Measurements from ENCODE around the gene TEX9. TPM values are rescaled to one million over a fixed set of nuclear protein-coding genes. Genes with fewer than 3 reads are reported as not detected.
"Not testable (repeated sequence)": the region's sequence is repeated elsewhere in the genome, so short reads cannot be mapped to it uniquely, and the experiment has no call there.

Gene TEX9
- total RNA-seq, 1 experiment from 2014 or later: 11.8 TPM

DNA sequence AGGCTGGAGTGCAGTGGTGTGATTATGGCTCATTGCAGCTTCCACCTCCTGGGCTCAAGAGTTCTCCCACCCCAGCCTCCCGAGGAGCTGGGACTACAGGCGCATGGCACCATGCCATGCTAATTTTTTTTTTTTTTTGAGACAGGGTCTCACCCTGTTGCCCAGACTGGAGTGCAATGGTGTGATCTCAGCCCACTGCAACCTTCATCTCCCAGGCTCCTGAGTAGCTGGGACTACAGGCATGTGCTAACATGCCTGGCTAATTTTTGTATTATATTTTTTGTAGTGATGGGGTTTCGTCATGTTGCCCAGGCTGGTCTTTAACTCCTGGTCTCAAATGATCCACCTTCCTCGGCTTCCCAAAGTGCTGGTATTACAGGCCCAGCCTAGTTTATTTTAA lies 4.0 kb downstream of the TEX9 start:
- ChIA-PET POLR2A (ENCODE audit: unreplicated experiment) (no interaction called here), CTCF (no interaction called here)
- Histone ChIP-seq H3K4me2 (no peak overlapping the region), H3K79me2 (ENCODE audit: low read depth) (no peaks in the 10 kb centered on the region; the same call in 1 of the 2 replicates), H3K27ac (no peak overlapping the region), H3K27me3 (ENCODE audit: insufficient read depth, low read depth) (no peaks in the 10 kb centered on the region), H3K9me3 (ENCODE audit: insufficient read depth, low read depth) (no peaks in the 10 kb centered on the region), H3K4me3 (no peak overlapping the region), H3F3A (ENCODE audit: insufficient read depth, low read depth) (0 out of 2 replicates have a peak, but pooled peaks cover 7% of the 10 kb centered on the region), H2AFZ (no peak overlapping the region), H3K4me1 (replicated peaks; ENCODE audit: insufficient read depth) (peaks cover 5% of the 10 kb centered on the region; the same call in 1 of the 2 replicates), H3K9me2 (ENCODE audit: insufficient read depth) (no peaks in the 10 kb centered on the region), H4K20me1 (ENCODE audit: insufficient read depth) (no peaks in the 10 kb centered on the region), H3K36me3 (ENCODE audit: low read depth) (no peaks in the 10 kb centered on the region)
- BruUV-seq (replicated peaks): no TSS peak
- TF ChIP-seq, protein P1, sequence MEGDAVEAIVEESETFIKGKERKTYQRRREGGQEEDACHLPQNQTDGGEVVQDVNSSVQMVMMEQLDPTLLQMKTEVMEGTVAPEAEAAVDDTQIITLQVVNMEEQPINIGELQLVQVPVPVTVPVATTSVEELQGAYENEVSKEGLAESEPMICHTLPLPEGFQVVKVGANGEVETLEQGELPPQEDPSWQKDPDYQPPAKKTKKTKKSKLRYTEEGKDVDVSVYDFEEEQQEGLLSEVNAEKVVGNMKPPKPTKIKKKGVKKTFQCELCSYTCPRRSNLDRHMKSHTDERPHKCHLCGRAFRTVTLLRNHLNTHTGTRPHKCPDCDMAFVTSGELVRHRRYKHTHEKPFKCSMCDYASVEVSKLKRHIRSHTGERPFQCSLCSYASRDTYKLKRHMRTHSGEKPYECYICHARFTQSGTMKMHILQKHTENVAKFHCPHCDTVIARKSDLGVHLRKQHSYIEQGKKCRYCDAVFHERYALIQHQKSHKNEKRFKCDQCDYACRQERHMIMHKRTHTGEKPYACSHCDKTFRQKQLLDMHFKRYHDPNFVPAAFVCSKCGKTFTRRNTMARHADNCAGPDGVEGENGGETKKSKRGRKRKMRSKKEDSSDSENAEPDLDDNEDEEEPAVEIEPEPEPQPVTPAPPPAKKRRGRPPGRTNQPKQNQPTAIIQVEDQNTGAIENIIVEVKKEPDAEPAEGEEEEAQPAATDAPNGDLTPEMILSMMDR (conservative IDR thresholded peaks at IDR 0.05): no peak
- no peak for TF ChIP-seq EZH2 (IDR thresholded peaks at IDR 0.05; ENCODE audit: low read depth)
- DNase-seq: no peak
- intact Hi-C loops (cut with micrococcal nuclease; ENCODE audit: unreplicated experiment): loop anchor here (5.0 kb wide), 1 partner anchor 122 kb away; no protein-coding TSS in a partner anchor

DNA sequence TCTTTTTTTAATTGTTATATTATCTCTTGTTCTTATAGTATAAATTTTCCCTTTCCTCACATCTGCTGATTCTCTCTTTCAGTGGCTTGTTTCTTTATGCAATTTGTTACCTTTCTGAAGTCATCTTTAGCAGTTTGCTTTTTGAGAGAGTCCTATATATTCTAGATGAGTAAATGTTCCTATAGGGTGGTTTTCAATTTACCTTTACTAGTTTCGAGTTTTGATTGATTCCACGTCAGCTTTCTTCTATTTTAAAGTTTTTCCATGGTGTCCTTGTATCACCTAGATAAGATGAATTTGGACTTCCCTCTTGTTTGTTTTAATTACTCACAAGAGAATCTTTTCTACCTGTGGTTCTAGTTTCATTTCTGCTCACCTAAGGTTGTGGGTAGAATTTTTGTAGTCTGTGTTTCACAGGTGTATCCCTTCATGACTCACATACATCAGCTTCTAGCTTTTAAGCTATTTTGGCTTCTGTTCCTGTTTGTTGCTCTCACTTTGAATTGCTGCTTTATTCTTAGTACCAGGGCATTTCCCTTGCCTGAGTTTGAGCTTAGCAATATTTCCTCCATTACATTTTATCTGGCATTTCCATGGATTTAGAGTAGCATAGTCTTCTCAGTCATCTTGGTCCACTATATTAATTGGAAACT lies 6.4 kb downstream of the TEX9 start:
- no TSS peak for BruUV-seq (replicated peaks)
- CTCF ChIA-PET: no interaction called here

DNA sequence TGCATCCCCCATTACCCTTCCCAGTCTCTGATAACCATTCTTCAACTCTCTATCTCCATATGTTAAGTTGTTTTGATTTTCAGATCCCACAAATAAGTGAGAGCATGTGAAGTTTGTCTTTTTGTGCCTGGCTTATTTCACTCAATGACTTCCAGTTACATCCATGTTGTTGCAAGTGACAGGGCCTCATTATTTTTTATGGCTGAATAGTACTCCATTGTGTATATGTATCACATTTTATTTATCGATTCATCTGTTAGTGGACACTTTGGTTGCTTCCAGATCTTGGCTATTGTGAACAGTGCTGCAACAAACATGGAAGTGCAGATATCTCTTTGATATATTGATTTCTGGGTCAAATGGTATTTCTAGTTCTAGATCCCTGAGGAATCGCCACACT lies 9.5 kb downstream of the TEX9 start:
- H3K27ac ChIP-seq; H3K9me2 ChIP-seq (ENCODE audit: insufficient read depth); intact Hi-C loops (cut with micrococcal nuclease; ENCODE audit: unreplicated experiment); BruUV-seq (replicated peaks); H2AFZ ChIP-seq; H4K20me1 ChIP-seq (ENCODE audit: insufficient read depth); DNase-seq; POLR2A ChIA-PET (ENCODE audit: unreplicated experiment); H3K79me2 ChIP-seq (ENCODE audit: low read depth); H3K36me3 ChIP-seq (ENCODE audit: low read depth); H3K9me3 ChIP-seq (ENCODE audit: insufficient read depth, low read depth); H3K4me2 ChIP-seq; H3K4me3 ChIP-seq; H3F3A ChIP-seq (ENCODE audit: insufficient read depth, low read depth); CTCF ChIA-PET; H3K4me1 ChIP-seq (replicated peaks; ENCODE audit: insufficient read depth); H3K27me3 ChIP-seq (ENCODE audit: insufficient read depth, low read depth): not testable (repeated sequence)

More for the DNA sequence above, 6.4 kb downstream of the TEX9 start:
- no peaks in the 10 kb centered on the region for H3F3A ChIP-seq (ENCODE audit: insufficient read depth, low read depth)
- POLR2A ChIA-PET (ENCODE audit: unreplicated experiment): interaction anchor here (0.6 kb wide), 1 partner anchor 42 kb away, joined by 3 read pairs; no protein-coding TSS in a partner anchor
- H2AFZ ChIP-seq: no peak overlapping the region
- TF ChIP-seq EZH2 (IDR thresholded peaks at IDR 0.05; ENCODE audit: low read depth): no peak
- TF ChIP-seq, protein P1 (conservative IDR thresholded peaks at IDR 0.05): no peak
- no peak overlapping the region for H3K27ac ChIP-seq
- no peaks in the 10 kb centered on the region; the same call in 1 of the 2 replicates for H3K79me2 ChIP-seq (ENCODE audit: low read depth)
- H4K20me1 ChIP-seq (ENCODE audit: insufficient read depth): no peaks in the 10 kb centered on the region
- intact Hi-C loops (cut with micrococcal nuclease; ENCODE audit: unreplicated experiment): no loop called here
- H3K4me1 ChIP-seq (replicated peaks; ENCODE audit: insufficient read depth): no peaks in the 10 kb centered on the region
- no peak overlapping the region for H3K4me2 ChIP-seq
- H3K36me3 ChIP-seq (ENCODE audit: low read depth): no peaks in the 10 kb centered on the region
- no peaks in the 10 kb centered on the region for H3K9me3 ChIP-seq (ENCODE audit: insufficient read depth, low read depth)
- peak in 1 of 2 experiments; percentile 48 for DNase-seq
- H3K4me3 ChIP-seq: no peak overlapping the region
- H3K27me3 ChIP-seq (ENCODE audit: insufficient read depth, low read depth): no peaks in the 10 kb centered on the region
- no peaks in the 10 kb centered on the region for H3K9me2 ChIP-seq (ENCODE audit: insufficient read depth)

DNA sequence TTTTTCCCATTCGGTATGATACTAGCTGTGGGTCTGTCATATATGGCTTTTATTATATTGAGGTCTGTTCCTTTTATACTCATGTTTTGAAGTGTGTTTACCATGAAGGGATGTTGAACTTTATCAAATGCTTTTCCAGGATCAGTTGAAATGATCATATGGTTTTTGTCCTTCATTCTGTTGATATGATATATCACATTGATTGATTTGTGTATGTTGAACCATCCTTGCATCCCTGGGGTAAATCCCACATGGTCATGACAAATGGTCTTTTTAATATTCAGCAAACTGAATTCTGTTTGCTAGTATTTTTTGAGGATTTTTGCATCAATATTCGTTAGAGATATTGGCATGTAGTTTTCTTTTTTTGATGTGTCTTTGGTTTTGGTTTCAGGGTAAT lies 12.6 kb downstream of the TEX9 start:
- H3K79me2 ChIP-seq (ENCODE audit: low read depth); H3K27me3 ChIP-seq (ENCODE audit: insufficient read depth, low read depth); DNase-seq; H3K9me2 ChIP-seq (ENCODE audit: insufficient read depth); H3K4me3 ChIP-seq; H3F3A ChIP-seq (ENCODE audit: insufficient read depth, low read depth); intact Hi-C loops (cut with micrococcal nuclease; ENCODE audit: unreplicated experiment); H3K36me3 ChIP-seq (ENCODE audit: low read depth); H3K4me1 ChIP-seq (replicated peaks; ENCODE audit: insufficient read depth); H3K9me3 ChIP-seq (ENCODE audit: insufficient read depth, low read depth); H2AFZ ChIP-seq; H3K4me2 ChIP-seq; H3K27ac ChIP-seq; H4K20me1 ChIP-seq (ENCODE audit: insufficient read depth); POLR2A ChIA-PET (ENCODE audit: unreplicated experiment); BruUV-seq (replicated peaks); CTCF ChIA-PET: not testable (repeated sequence)
